ENCODE data around the gene WDR91.
"Not testable (repeated sequence)": the region's sequence is repeated elsewhere in the genome, so short reads cannot be mapped to it uniquely, and the experiment has no call there.

The WDR91 gene

GRCh38 chr7:135211179-135211945, at the start of gene WDR91:
Gene WDR91, minus strand, starts transcription at chr7:135211526. Its CDS starts 24 bp downstream, at chr7:135211502.
- DNase-seq, result peak; percentile 75 to 97

DNA sequence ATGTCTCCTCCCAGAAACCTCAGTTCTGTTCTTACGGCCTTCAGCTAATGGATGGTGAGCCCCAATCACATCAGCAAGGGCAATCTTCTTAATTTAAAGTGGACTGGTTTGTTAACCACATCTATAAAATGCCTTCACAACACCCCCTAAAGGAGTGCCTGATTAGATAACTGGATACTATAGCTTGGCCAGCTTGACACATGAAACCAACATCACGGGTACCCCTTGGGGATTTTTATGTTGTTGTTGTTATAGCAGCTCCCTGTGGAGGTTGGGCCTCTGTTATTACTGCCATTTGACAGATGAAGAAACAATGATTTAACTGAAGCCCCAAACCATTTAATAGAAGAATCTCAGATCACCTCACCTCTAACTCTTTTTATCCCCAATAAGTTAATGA, 49.1 kb upstream of the WDR91 start:
- no peak for DNase-seq

GRCh38 chr7:135259702-135260101, 48.4 kb upstream of the WDR91 start:
- DNase-seq, result no peak

DNA sequence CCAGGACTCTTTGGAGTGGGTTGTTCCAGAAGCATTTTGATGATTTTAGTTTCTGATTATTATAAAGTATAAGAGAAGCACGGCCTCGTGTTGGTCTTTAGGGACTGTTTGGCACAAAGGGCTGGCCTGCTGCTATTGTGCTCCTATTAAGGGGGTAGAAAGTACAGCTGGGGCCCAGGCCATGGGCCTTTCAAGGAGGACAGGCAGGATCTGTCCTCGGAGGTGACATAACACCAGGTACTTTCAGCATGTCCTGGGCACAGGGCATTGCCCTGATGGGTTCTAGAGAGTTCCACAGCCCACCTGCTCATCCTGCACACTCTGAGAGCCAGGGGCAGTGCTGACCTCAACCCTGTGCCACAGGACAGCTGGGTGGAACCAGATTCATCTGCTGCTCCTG, 47.3 kb upstream of the WDR91 start:
- no peak for DNase-seq

GRCh38 chr7:135257790-135258189, 46.5 kb upstream of the WDR91 start:
- no peak for DNase-seq

GRCh38 chr7:135253851-135254771, 42.8 kb upstream of the WDR91 start:
- no peak for DNase-seq

DNA sequence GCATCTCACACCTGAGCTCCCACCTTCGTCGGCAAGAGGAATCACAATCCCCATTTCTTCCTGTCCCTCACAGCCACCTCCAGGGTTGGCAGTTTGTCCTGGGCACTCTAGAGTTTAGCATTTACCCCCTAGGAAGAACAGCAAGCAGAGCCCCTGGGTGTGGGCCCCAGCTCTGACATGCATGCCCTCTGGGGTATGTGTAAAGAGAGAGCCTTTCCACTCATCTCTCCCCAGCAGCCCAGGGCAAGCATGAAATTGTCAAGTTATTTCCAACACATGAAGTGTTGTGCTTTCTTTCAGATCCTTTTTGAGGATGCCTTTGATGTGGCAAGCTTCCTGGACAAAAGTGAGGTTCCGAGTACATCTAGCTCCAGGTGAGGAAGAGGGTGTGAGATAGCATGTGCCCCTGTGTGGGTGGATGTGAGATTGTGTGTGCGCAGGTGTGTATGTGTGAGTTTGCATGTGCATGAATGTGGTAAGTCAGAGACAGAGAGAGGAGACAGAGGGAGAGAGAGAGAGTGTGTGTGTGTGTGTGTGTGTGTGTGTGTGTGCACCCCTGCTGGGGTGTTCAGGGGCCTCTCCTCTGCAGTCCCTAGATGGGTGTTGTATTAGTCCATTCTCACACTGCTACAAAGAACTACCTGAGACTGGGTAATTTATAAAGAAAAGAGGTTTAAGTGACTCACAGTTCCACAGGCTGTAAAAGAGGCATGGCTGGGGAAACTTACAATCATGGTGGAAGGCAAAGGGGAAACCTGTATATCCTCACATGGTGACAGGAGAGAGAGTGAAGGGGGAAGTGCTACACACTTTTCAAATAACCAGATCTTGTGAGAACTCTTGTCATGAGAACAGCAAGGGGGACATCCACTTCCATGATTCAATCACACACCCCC, 40.4 kb upstream of the WDR91 start:
- DNase-seq, result no peak

DNA sequence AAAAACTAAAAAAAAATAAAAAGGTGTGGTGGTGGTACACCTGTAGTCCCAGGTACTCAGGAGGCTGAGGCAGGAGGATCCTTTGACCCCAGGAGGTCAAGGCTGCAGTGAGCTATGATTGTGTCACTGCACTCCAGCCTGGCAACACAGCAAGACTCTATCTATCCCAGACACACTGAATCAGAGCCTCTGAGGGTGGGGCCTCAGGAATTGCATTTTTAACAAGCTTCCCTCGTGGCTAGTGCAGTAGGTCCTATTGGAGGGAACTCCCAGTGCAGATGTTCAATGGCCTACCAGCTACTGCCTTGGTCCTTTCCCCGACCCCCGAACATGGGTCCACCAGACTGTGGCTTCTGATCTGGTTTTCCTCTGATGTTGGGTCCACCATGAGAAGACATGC, 37.2 kb upstream of the WDR91 start:
- DNase-seq, result no peak

DNA sequence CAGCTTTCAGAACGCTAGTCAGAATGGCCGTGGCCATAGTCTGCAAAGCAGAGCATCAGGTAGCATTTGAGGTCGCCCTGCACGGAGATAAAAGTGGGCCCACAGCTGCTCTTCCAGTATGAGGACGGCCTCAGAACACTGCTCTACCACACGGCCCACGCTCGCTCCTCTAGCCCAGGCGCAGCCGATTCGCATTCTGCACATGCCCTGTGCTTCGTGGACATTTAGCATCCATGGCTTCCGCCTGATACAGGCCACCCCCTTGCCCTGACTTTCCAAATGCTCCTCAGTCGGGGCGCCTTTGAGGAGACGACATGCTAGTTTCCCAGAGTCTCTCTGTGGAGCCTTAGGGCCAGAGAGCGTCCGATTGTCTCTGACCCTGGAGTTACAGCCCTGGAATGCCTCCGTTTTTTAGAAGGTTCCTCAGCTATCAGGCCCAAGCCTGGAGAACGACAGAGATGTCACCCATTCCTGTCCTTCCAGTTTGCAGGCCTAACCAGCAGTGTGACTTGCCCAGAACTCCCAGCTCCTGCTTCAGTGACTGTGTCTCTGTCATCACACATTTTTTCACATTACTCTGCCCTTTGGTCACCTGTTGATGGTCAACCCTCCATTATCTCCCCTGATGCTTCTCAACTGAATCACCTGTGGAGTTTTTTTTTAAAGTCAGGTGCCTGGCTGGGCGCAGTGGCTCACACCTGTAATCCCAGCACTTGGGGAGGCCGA, 36.6 kb upstream of the WDR91 start:
- no peak for DNase-seq

DNA sequence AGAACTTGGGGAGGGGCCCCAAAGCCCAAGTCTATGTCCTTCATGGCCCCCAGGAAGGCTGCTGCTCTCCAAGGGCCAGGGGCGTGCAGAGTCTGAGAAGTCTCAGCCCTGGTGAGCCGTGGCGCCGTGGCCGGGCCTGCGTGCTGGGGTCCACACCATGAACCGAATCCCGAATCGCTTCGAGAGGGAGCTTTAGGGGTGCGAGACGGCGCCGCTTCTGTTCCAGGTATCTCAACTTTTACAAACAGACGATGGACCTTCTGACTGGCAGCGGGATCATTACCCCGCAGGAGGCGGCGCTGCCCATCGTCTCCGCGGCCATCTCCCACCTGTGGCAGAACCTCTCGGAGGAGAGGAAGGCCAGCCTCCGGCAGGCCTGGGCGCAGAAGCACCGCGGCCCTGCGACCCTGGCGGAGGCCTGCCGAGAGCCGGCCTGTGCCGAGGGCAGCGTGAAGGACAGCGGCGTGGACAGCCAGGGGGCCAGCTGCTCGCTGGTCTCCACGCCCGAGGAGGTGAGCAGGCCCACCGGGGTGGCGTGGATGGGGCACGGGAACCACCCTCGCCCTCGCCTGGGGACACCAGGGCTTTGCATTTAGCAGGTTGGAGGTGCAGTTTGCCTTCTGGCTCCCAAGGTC, 35.0 kb upstream of the WDR91 start:
- no peak for DNase-seq

DNA sequence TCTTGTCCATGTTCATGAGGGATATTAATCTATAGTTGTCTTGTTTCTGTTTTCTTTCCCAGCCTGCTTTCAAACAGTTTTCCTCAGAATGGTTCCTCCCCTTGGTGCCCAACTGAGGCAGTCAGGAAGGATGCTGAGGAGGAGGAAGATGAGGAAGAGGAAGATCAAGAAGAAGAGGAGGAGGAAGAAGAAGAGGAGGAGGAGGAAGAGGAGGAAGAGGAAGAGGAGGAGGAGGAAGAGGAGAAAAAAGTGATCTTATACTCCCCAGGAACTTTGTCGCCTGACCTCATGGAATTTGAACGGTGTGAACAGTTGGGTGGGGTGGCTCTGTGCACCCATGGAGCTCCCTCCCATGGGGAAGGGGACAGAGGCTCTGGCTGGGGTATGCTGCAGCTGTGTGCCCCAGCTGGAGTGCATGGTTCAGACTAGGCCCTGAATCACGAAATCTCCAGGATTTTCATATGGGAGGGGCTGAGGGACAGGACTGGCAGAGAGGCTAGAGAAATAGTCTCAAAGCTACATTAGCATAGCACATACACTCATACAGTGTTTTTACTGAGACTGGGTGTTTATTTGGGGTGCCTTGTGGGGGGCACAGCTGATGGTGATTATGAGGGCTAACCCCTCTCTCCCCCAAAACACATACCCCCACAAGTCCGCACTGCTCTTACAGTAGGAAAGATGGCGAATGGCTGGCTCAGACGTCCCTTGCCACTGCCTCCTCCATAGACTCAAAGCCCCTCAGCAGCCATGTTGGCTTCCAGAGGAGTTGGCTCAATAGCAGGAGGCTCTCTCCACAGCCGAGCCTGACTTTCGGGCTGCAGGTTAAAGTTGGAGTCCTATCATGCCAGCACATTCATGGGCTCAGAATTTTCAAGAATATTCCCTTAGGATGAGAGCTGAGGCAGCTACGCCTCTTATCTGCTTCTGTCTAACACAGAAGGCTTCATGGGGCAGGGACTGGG, 34.2 kb upstream of the WDR91 start:
- no peak for DNase-seq

DNA sequence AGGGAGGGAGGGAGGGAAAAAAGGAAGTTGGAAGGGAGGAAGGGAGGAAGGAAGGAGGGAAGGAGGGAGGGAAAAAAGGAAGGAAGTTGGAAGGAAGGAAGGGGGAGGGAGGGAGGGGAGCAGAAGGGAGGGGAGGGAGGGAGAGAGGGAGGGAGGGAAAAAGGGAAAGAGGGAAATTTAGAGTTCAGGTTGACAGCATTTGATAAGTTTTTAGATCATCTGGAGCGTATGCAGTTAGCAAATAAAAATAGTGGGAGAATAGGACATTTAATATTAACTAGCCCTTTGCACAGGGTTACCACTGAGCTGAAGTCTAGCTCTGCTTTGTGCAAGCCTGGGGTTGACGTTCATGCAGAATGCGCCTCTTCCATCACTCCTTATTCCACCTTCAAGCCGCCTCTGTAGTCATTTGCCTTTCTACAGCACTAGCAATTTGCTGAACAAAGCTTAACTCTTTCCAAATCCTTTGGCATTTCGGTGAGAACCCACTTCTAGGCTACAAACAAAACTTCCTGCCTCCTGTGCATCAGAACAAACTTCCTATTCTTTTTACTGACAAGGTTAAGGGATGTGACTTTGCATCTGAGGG, 30.9 kb upstream of the WDR91 start:
- no peak for DNase-seq

DNA sequence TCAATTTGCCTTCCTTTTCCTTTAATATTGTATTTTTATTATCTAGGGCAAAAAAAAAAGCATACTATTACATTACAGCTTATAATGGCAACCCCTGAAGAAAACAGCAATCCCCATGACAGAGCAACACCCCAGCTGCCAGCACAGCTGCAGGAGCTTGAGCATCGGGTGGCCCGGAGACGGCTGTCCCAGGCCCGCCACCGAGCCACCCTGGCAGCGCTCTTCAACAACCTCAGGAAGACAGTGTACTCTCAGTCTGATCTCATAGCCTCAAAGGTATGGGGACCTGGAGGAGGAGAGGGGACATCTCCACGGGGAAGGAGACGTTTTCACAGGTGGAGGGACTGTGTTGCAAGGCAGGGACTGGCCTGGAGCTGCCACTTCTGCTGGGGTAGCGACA, 29.1 kb upstream of the WDR91 start:
- no peak for DNase-seq

- DNase-seq, result no peak
These were observed 27.9 kb upstream of the WDR91 start for GRCh38 chr7:135239263-135239662.

GRCh38 chr7:135238112-135238744, 26.9 kb upstream of the WDR91 start:
- DNase-seq, result no peak

DNA sequence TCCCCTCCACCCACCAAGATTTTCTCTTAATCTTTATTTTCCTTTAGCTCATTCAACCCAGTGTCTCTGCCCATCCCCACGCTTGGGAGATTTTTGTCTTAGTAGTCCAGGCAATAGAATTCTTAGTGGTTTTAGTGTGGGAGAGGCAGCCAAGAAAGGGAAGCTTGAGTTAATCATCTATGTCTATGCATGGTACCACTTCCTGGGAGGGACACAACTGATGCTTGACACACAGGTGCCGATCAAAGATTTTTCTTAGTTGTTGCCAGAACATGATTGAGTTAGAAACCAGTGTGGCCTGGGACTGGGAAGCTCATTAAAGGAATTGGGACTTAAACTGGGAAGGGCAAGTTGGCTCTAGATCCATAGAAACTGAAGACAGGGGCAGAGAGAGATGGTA, 25.4 kb upstream of the WDR91 start:
- DNase-seq, result no peak

- no peak for DNase-seq
These were observed 24.5 kb upstream of the WDR91 start for GRCh38 chr7:135235841-135236240.

GRCh38 chr7:135234727-135235126, 23.4 kb upstream of the WDR91 start:
- no peak for DNase-seq

- not testable (repeated sequence) for DNase-seq
These were observed 22.8 kb upstream of the WDR91 start for GRCh38 chr7:135234095-135234494.

- DNase-seq, result no peak
These were observed 22.2 kb upstream of the WDR91 start, which contains the start of gene STRA8 for GRCh38 chr7:135233570-135233969. Gene STRA8, plus strand, starts transcription at chr7:135233838. Its CDS starts 6,687 bp downstream, at chr7:135240525.

Data from NCI-H526 (cell line).